ENCODE results near the gene TNS1.

The TNS1 gene

GRCh38 chr2:217755027-217755745 lies 247.6 kb downstream of the TNS1 start:
- no peak for DNase-seq

DNA sequence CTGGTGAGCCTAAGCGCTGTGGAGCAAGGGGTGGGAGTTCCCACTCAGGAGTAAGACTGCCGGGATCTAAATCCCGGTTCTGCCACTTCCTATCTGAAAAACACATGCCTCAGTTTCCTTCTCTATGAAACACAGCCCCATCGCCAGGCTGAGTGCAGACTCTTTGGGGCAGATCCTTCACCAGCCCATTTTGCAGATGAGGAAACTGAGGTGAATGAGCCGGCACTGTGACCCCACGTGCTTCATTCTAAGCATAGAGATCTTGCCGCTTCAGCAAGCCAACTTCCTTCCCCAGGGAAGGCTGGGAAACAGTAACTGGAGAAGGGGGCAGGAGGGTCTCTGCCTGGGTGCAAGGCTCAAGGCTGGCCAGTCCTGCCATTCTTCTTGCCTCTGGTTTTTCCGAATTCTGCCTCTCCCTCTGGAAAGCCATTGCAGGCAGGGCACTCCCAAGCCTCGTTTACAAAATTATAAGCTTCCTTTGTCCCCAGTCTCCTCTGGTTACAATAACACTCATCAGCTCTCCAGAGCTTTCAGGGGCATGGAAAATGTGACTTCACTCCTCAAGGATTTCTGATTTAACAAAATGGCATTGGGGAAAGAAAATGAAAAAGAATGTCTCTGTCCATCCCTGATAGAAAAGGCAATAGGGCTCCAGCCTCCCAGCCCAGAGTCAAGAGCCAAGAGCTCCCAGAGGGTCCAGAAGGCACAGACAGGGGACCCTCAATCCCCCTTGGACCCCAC lies 249.2 kb downstream of the TNS1 start:
- DNase-seq = no peak

- DNase-seq = no peak
Observed at GRCh38 chr2:217752714-217753459, 249.9 kb downstream of the TNS1 start.

- DNase-seq = no peak
Observed at GRCh38 chr2:217751952-217752351, 250.8 kb downstream of the TNS1 start.

- DNase-seq = no peak
Observed at GRCh38 chr2:217751192-217751591, 251.6 kb downstream of the TNS1 start.
